Measurements from ENCODE around the gene CYP4F3.
A peak's percentile ranks its signal among the peaks of the same experiment; 100 is the strongest.
"Not testable (repeated sequence)": the region's sequence is repeated elsewhere in the genome, so short reads cannot be mapped to it uniquely, and the experiment has no call there.

CYP4F3 gene

DNA sequence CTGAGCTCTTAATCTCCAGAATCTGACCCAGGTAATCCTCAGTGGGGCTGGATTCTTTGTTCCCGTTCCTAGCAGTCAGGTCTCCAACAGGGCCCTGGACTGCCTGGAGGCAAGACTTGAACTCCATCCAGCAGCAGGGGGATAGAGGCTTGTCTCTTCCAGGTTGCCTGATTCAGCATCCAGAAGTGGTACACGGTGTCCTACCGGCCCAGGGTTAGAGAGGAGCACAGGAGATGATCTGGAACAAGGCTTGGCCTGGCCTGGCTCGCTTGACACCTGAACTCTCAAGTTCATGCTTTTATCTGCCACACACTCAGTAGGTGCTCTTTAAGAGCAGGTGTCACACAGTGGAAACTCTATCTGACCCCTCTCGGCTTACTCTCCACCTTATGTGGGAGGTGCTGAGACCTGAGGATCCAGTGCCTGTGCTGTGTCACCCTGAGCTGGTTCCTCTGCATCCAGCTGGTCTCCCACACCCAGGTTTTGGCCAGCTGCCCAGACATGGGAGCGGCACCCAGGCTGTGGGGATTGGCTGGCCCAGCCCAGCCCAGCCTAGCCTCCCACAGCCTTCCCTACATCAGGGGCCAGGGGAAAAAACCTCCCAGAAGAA, at the start of gene CYP4F3:
TSS of gene CYP4F3 (plus strand) at position 604 of the 610 bp plus-strand sequence. CDS start 519 bp downstream, outside the sequence.
- DNase-seq: no peak

GRCh38 chr19:15591796-15592195, 48.9 kb upstream of the CYP4F3 start:
- DNase-seq: no peak

DNA sequence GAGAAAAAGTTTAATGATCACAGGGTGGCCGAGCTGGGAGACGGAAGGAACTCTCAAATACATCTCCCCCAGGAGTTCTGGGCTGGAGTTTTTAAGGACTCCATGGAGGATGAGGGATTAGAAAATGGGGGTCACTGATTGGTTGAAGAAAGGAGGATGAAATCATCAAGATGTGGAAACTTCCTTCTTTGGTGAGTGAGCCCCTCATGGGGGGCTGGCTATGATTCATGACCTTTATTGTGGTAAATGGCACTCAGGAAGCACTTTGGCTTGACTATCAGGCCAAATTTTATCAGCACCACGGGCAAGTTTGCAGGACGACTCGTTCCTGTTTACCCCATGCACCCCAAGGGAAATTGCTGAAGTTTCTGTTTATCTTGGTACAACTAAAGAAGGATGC, 48.2 kb upstream of the CYP4F3 start:
- not testable (repeated sequence) for DNase-seq

- not testable (repeated sequence) for DNase-seq
Observed at GRCh38 chr19:15593766-15594165, 46.9 kb upstream of the CYP4F3 start.

DNA sequence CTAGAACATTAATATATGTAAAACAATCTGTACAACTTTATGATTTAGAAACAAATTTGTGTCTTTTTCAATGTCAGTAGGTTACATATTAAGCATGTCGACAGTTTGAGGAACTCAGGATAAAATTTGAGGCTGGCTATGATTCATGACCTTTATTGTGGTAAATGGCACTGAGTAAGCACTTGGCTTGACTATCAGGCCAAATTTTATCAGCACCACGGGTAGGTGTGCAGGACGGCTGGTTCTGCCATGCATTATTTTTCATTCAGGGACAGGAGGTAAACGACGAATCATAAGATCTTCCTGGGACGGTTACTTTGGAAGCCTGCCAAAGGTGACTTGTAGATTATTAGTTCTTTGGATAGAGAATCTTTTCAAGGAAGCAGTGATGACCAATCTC, 45.6 kb upstream of the CYP4F3 start:
- no peak for DNase-seq

DNA sequence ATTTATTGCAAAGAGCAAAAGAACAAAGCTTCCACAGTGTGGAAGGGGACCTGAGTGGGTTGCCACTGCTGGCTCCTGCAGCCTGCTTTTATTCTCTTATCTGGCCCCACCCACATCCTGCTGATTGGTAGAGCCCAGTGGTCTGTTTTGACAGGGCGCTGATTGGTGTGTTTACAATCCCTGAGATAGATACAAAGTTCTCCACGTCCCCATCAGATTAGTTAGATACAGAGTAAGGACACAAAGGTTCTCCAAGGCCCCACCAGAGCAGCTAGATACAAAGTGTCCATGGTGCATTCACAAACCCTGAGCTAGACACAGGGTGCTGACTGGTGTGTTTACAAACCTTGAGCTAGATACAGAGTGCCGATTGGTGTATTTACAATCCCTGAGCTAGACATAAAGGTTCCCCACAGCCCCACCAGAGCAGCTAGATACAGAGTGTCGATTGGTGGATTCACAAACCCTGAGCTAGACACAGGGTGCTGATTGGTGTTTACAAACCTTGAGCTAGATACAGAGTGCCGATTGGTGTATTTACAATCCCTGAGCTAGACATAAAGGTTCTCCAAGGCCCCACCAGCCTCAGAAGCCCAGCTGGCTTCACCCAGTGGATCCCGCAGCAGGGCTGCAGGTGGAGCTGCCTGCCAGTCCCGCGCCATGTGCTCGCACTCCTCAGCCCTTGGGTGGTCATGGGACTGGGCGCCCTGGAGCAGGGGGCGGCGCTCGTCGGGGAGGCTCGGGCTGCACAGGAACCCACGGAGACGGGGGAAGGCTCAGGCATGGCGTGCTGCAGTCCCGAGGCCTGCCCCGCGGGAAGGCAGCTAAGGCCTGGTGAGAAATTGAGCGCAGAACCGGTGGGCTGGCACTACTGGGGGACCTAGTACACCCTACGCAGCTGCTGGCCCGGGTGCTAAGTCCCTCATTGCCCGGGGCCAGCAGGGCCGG, 32.4 kb upstream of the CYP4F3 start:
- not testable (repeated sequence) for DNase-seq

GRCh38 chr19:15609261-15609660, 31.4 kb upstream of the CYP4F3 start:
- DNase-seq: no peak

DNA sequence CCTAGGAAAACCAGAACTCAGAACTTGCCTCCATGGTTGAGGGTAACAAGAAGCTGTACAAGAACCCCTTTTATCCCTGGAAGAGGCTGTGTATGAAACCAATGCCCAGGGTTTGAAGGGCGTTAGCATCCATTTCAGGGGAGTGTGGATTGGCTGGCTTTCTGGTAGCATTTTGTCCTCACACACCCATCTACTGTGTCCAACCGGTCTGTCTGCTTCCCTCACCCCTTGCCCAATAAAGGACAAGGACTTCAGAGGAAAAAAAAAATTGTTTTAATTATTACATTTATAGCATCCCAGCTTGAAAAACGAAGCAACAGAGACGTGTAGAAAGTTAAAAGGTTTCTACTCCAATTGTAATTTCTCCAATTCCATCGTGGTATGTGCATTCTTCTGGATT, 28.4 kb upstream of the CYP4F3 start:
- DNase-seq: no peak

GRCh38 chr19:15613338-15613737, 27.4 kb upstream of the CYP4F3 start:
- DNase-seq: no peak

DNA sequence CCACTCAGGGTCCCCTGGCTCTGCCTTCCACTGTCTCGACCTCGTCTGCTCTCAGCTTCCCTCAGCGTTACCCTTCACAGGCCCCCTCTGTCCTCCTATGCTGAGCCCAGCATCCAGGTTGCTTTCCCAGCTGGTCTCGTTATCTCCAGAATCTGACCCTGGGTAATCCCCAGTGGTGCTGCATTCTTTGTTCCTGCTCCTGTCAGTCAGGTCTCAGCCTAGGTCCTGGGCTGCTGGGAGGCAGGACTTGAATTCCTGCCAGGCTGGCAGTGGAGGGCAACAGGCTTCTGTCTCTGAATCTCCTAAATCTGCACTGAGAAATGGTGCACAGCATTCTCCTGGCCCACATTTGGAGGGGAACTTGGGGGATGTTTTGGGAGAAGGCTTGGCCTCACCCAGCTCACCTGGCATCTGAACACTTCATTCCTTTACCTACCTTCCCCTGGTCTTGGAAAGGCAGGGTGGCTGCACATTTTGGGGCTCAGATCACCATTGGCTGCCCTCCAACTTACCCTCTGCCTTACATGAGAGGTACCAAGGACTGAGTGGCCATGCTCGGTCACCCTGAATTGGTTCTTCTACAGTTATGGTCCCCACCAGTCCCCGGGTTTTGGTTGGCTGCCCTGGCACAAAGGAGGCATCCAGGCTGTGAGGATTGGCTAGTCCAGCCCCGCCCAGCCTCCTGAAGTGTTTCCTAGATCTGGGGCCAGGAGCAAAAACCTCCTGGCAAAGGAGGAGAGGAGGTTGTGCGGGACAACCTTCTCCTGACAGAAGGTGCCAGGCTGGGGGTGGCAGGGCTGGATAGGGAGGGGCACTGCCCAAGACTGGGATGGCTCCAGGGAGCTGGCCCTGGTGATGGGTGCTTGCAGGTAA, 26.0 kb upstream of the CYP4F3 start, which contains the start of gene CYP4F8:
TSS of gene CYP4F8 (plus strand) at position 712 of the 873 bp plus-strand sequence. CDS start 399 bp downstream, outside the sequence.
- no peak for DNase-seq

GRCh38 chr19:15615526-15615925, 25.2 kb upstream of the CYP4F3 start:
- no peak for DNase-seq

- DNase-seq: no peak
Observed at GRCh38 chr19:15616183-15616582, 24.5 kb upstream of the CYP4F3 start.

DNA sequence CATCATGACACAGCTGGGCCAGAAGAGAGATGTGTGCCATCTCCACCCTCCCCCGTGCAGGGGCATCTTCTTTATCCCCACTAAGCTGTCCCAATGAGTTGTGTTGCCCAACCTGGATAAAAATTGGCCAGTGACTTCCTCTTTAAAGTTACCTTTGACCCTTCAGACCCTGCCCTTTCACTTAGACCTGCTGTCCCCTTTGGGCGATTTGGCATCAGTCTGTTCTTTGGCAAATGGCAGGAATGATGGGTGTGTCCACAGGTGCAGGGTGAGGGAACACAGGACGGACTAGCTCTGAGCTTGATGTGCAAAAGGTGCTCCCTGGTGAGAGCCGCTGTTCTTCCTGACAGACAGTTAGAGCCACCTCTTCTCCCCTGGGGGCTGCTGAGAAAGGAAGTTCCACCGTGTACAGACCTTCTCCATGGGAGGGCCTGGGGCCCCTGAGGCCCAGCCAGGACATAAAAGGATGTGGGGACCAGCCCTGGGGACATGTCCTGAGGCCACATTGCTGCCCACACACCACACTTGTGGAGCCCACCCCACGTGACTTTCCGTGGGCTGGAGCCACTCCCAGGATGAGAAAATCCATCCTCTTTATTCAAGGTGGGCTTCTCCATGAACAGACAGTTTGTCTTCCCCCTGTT, 23.9 kb upstream of the CYP4F3 start:
- DNase-seq: no peak

DNA sequence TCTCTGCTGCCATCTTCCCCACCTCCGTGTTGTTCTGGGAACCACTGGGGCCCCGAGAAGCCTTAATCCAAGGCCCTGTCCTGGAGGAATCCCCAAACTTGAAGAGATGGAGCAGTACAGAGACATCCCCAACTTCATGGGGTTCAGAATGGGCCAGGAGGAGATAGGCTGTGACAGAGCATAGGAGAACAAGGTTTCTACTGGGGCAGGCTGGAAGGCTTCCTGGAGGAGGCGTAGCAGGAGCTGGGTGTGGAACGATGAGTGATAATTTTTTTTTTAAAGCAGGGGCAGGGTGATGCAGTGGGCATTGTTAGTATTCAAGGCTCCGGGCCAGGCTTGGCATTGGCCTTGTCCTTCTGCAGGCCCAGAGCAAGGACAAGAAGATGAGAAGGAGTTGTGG, 22.4 kb upstream of the CYP4F3 start:
- DNase-seq: no peak

GRCh38 chr19:15621801-15622200, 18.9 kb upstream of the CYP4F3 start:
- no peak for DNase-seq

DNA sequence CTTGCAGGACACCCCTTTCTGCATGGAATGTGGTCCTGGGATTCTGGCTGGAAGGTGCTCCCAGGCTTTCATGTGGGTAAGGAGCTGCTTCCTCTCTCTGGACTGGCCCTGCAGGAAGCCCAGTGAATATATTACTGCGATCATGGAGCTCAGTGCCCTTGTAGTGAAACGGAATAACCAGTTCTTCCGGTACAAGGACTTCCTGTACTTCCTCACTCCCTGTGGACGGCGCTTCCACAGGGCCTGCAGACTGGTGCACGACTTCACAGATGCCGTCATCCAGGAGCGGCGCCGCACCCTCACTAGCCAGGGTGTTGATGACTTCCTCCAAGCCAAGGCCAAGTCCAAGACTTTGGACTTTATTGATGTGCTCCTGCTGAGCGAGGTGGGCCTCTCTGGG, 17.7 kb upstream of the CYP4F3 start:
- no peak for DNase-seq

DNA sequence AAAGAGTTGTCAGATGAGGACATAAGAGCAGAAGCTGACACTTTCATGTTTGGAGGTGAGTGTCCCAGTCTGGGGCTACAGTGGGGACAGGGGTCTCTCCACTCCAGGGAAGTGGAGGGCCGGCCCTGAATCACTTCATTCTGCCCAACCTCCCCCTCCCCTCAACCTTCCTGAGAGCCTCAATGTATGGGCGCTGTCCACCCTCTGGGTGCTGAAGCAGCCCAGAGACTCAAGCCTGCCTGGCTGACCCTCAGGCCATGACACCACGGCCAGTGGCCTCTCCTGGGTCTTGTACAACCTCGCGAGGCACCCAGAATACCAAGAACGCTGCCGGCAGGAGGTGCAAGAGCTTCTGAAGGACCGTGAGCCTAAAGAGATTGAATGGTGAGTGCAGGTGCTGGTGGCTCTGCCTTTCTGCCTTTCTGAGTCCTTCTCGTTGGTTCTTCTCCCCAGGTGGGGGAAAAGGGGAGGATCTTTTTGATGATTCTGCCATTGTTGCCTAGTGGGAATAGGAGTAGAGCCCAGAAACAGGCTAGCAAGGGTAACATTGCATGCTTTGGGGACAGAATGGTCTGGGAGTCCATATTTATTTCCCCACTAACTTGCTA, 16.9 kb upstream of the CYP4F3 start:
- DNase-seq: peak in 1 of 2 experiments; percentile 6

- no peak for DNase-seq
Observed at GRCh38 chr19:15628236-15629002, 12.3 kb upstream of the CYP4F3 start.

GRCh38 chr19:15629003-15629880, 11.5 kb upstream of the CYP4F3 start:
- peak; percentile 93 for DNase-seq

DNA sequence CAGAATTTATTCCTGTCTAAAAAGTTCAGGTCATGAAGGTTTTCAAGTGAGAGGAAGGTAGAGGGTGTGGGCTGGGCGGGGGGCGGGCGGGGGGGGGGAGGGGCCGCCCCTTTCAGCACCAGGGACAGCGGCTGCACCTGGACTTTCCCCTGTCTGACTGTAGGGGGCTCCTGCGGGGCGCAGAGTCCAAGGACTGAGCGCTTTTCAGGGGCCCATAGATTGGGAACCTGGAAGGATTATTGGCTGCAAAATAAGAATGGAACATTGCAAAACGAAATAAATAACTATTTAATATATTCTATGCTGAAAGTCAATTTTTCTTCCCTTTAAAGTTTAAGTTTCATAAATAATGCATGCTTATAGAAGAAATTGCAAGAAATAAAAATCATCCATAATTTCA, 8.9 kb upstream of the CYP4F3 start:
- DNase-seq: peak in 1 of 2 experiments; percentile 6

All from activated CD4-positive, alpha-beta T cell treated with anti-CD3 and anti-CD28 coated beads, Interleukin-2, amount 50 U/mL, for 48 hours (primary cell).